HepG2 (cell line): ENCODE data around the gene TXNIP. TPM values are rescaled to one million over a fixed set of nuclear protein-coding genes. Genes with fewer than 3 reads are reported as not detected.

Experiments used
- BHLHE40 ChIP-seq: IDR thresholded peaks from 2 replicates; pipeline ENCODE4 v1.6.1; 2011; ENCODE audit warnings: low read length, improper control_type of control experiment
- HNF4A ChIP-seq: sonication (generic); formaldehyde crosslinking; IDR thresholded peaks from 2 replicates; pipeline ENCODE4 v1.4.0; 2020; ENCODE audit warnings: missing genetic modification reagents
- U2AF1 ChIP-seq: fragments of 200-400 bp; formaldehyde crosslinking; optimal IDR thresholded peaks from 2 replicates; pipeline ENCODE3; 2017; ENCODE audit warnings: mild to moderate bottlenecking, low read depth, low read length
- ZNF101 ChIP-seq: sonication (generic); formaldehyde crosslinking; IDR thresholded peaks from 2 replicates; pipeline ENCODE4 v1.4.0; 2020; ENCODE audit warnings: mild to moderate bottlenecking, low read depth, missing genetic modification reagents, borderline replicate concordance
- ZNF3 ChIP-seq: IDR thresholded peaks from 2 replicates; pipeline ENCODE4 v1.7.0; 2017; ENCODE audit warnings: inconsistent platforms
- ZNF468 ChIP-seq: sonication (generic); formaldehyde crosslinking; IDR thresholded peaks from 2 replicates; pipeline ENCODE4 v1.8.0; 2022; ENCODE audit warnings: mild to moderate bottlenecking, moderate library complexity, missing genetic modification reagents
- polyA plus RNA-seq, 8 experiments: library from polyadenylated mRNA; depleted of rRNA in 3 of 8; stranded (reverse) in 7 of 8; unstranded in 1 of 8; fragments of >200 nt; fragmentation: Illumina TruSeq in 4 of 8; extraction: Trizol in 4 of 8; gene quantifications; 2 replicates each; pipeline versions ENCODE4 v1.2.1 to v1.2.3, GENCODE V29; 2011 to 2016; ENCODE audit warnings: low read depth in 4 of 8, missing spikeins in 1 of 8, mixed read lengths in 1 of 8; ENCODE audit not compliant: insufficient read depth in 1 of 8
- total RNA-seq, 5 experiments: library from RNA; depleted of rRNA; stranded (reverse); fragments of >200 nt; fragmentation: Illumina TruSeq; extraction: Trizol; gene quantifications; 2 replicates each; pipeline ENCODE4 v1.2.3, GENCODE V29; 2016; ENCODE audit warnings: low read depth in 1 of 5
- TF ChIP-seq, protein P1 (sequence below): sonication (generic); formaldehyde crosslinking; IDR thresholded peaks from one replicate; pipeline ENCODE4 v1.5.1; 2020; ENCODE audit warnings: mild to moderate bottlenecking, missing genetic modification reagents; ENCODE audit errors: not compliant biosample characterization
- TF ChIP-seq, protein P2 (sequence below): sonication (generic); formaldehyde crosslinking; IDR thresholded peaks from 2 replicates; pipeline ENCODE4 v1.4.0; 2020; ENCODE audit warnings: mild to moderate bottlenecking, missing genetic modification reagents, borderline replicate concordance
- TF ChIP-seq, protein P3 (sequence below): IDR thresholded peaks from 2 replicates; pipeline ENCODE4 v1.6.1; 2016; ENCODE audit warnings: missing compliant biosample characterization, missing genetic modification reagents, borderline replicate concordance
- TF ChIP-seq, protein P4 (sequence below): sonication (generic); formaldehyde crosslinking; IDR thresholded peaks from 2 replicates; pipeline ENCODE4 v1.5.0; 2020; ENCODE audit warnings: mild to moderate bottlenecking, missing genetic modification reagents, borderline replicate concordance

The TXNIP gene
- total and polyA plus RNA-seq, 2 of the 13 experiments (the other 11 are each of a cell fraction or from before 2014, with no cell fraction given) = 24.4 to 237 TPM

DNA sequence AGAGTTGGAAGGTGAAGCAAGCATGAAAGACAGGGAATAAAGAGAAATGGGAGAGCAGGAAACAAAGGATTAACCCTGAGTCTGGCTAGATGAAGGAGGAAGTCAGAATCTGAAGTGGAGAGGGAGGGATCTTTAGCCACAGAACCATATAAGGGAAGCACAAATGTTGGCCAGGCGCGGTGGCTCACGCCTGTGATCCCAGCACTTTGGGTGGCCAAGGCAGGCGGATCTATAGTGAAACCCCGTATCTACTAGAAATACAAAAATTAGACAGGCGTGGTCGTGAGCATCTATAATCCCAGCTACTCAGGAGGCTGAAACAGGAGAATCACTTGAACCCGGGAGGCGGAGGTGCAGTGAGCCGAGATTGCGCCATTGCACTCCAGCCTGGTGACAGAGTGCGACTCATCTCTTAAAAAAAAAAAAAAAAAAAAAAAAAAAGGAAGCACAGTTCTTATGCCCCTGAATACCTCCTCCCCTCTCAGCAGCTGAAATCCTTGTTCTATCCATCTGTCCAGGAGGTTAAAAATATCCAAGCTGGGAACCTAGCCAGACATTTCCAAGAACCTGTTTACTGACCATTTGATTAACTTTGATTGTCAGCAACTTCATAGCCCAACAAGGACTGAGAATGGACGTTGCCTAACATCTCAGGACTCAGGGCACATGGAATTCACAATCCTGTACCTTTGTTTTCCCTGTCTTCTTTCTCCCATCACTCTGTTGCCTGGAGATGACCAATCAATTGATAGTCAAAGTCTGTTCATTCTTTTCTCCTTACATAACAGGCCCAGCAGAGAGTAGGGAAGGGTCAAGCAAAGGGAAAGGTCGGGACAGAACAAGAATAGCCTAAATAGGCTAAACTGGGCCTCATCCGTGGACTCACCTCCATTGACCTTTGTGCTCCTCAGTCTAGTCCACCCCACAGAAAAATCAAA lies 10.6 kb downstream of the TXNIP start (continued):
- TF ChIP-seq, protein P1, sequence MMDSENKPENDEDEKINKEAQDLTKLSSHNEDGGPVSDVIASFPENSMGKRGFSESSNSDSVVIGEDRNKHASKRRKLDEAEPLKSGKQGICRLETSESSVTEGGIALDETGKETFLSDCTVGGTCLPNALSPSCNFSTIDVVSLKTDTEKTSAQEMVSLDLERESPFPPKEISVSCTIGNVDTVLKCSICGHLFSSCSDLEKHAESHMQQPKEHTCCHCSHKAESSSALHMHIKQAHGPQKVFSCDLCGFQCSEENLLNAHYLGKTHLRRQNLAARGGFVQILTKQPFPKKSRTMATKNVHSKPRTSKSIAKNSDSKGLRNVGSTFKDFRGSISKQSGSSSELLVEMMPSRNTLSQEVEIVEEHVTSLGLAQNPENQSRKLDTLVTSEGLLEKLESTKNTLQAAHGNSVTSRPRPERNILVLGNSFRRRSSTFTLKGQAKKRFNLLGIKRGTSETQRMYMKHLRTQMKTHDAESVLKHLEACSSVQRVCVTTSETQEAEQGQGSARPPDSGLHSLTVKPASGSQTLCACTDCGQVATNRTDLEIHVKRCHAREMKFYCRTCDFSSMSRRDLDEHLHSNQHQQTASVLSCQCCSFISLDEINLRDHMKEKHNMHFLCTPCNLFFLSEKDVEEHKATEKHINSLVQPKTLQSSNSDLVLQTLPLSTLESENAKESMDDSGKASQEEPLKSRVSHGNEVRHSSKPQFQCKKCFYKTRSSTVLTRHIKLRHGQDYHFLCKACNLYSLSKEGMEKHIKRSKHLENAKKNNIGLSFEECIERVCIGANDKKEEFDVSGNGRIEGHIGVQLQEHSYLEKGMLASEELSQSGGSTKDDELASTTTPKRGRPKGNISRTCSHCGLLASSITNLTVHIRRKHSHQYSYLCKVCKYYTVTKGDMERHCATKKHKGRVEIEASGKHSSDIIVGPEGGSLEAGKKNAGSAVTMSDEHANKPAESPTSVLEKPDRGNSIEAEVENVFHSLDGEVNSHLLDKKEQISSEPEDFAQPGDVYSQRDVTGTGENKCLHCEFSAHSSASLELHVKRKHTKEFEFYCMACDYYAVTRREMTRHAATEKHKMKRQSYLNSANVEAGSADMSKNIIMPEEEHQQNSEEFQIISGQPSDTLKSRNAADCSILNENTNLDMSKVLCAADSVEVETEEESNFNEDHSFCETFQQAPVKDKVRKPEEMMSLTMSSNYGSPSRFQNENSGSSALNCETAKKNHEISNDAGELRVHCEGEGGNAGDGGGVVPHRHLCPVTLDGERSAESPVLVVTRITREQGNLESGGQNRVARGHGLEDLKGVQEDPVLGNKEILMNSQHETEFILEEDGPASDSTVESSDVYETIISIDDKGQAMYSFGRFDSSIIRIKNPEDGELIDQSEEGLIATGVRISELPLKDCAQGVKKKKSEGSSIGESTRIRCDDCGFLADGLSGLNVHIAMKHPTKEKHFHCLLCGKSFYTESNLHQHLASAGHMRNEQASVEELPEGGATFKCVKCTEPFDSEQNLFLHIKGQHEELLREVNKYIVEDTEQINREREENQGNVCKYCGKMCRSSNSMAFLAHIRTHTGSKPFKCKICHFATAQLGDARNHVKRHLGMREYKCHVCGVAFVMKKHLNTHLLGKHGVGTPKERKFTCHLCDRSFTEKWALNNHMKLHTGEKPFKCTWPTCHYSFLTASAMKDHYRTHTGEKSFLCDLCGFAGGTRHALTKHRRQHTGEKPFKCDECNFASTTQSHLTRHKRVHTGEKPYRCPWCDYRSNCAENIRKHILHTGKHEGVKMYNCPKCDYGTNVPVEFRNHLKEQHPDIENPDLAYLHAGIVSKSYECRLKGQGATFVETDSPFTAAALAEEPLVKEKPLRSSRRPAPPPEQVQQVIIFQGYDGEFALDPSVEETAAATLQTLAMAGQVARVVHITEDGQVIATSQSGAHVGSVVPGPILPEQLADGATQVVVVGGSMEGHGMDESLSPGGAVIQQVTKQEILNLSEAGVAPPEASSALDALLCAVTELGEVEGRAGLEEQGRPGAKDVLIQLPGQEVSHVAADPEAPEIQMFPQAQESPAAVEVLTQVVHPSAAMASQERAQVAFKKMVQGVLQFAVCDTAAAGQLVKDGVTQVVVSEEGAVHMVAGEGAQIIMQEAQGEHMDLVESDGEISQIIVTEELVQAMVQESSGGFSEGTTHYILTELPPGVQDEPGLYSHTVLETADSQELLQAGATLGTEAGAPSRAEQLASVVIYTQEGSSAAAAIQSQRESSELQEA (CRISPR knock-in tag) = no peak
- peak; percentile 59 for TF ChIP-seq HNF4A
- no peak for TF ChIP-seq ZNF468 (CRISPR knock-in tag)
- TF ChIP-seq ZNF3 (CRISPR knock-in tag) = no peak
- TF ChIP-seq, protein P2, sequence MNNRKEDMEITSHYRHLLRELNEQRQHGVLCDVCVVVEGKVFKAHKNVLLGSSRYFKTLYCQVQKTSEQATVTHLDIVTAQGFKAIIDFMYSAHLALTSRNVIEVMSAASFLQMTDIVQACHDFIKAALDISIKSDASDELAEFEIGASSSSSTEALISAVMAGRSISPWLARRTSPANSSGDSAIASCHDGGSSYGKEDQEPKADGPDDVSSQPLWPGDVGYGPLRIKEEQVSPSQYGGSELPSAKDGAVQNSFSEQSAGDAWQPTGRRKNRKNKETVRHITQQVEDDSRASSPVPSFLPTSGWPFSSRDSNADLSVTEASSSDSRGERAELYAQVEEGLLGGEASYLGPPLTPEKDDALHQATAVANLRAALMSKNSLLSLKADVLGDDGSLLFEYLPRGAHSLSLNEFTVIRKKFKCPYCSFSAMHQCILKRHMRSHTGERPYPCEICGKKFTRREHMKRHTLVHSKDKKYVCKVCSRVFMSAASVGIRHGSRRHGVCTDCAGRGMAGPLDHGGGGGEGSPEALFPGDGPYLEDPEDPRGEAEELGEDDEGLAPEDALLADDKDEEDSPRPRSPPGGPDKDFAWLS = no peak
- TF ChIP-seq, protein P3, sequence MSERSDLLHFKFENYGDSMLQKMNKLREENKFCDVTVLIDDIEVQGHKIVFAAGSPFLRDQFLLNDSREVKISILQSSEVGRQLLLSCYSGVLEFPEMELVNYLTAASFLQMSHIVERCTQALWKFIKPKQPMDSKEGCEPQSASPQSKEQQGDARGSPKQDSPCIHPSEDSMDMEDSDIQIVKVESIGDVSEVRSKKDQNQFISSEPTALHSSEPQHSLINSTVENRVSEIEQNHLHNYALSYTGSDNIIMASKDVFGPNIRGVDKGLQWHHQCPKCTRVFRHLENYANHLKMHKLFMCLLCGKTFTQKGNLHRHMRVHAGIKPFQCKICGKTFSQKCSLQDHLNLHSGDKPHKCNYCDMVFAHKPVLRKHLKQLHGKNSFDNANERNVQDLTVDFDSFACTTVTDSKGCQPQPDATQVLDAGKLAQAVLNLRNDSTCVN (CRISPR knock-in tag) = no peak
- TF ChIP-seq, protein P4, sequence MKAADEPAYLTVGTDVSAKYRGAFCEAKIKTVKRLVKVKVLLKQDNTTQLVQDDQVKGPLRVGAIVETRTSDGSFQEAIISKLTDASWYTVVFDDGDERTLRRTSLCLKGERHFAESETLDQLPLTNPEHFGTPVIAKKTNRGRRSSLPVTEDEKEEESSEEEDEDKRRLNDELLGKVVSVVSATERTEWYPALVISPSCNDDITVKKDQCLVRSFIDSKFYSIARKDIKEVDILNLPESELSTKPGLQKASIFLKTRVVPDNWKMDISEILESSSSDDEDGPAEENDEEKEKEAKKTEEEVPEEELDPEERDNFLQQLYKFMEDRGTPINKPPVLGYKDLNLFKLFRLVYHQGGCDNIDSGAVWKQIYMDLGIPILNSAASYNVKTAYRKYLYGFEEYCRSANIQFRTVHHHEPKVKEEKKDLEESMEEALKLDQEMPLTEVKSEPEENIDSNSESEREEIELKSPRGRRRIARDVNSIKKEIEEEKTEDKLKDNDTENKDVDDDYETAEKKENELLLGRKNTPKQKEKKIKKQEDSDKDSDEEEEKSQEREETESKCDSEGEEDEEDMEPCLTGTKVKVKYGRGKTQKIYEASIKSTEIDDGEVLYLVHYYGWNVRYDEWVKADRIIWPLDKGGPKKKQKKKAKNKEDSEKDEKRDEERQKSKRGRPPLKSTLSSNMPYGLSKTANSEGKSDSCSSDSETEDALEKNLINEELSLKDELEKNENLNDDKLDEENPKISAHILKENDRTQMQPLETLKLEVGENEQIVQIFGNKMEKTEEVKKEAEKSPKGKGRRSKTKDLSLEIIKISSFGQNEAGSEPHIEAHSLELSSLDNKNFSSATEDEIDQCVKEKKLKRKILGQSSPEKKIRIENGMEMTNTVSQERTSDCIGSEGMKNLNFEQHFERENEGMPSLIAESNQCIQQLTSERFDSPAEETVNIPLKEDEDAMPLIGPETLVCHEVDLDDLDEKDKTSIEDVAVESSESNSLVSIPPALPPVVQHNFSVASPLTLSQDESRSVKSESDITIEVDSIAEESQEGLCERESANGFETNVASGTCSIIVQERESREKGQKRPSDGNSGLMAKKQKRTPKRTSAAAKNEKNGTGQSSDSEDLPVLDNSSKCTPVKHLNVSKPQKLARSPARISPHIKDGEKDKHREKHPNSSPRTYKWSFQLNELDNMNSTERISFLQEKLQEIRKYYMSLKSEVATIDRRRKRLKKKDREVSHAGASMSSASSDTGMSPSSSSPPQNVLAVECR (CRISPR knock-in tag) = peak; percentile 19; the same call in 1 of the 2 replicates
- TF ChIP-seq ZNF101 = no peak
- TF ChIP-seq U2AF1 = no peak
- no peak for TF ChIP-seq BHLHE40
